ENCODE measurements around the gene DMWD. TPM values are rescaled to one million over a fixed set of nuclear protein-coding genes. Genes with fewer than 3 reads are reported as not detected.
"Not testable (repeated sequence)": the region's sequence is repeated elsewhere in the genome, so short reads cannot be mapped to it uniquely, and the experiment has no call there.

The DMWD gene
- total RNA-seq, 1 donor from 2014 or later = 20.4 TPM

- Histone ChIP-seq H3K27ac (ENCODE audit: low read depth, low read length) (no peak overlapping the region), H3K36me3 (ENCODE audit: control insufficient read depth in 3 of 3, insufficient read depth in 3 of 3, low read length in 3 of 3) (no peaks in the 10 kb centered on the region), H3K9ac (ENCODE audit: low read depth in 1 of 3, low read length in 3 of 3) (no peak overlapping the region), H3K9me3 (ENCODE audit: control insufficient read depth in 3 of 3, low read length in 3 of 3) (no peaks in the 10 kb centered on the region), H3K4me1 (ENCODE audit: control insufficient read depth in 3 of 3, insufficient read depth in 3 of 3, low read length in 3 of 3) (peaks cover 3 to 8% (median 8%) of the 10 kb centered on the region in 3 donors), H3K4me3 (ENCODE audit: low read length in 3 of 3) (no peak overlapping the region), H3K27me3 (ENCODE audit: control insufficient read depth in 3 of 3, insufficient read depth in 3 of 3, low read length in 3 of 3) (no peaks in the 10 kb centered on the region)
Observed at GRCh38 chr19:45804140-45804958, 11.7 kb upstream of the DMWD start.

- Histone ChIP-seq H3K9me3 (ENCODE audit: control insufficient read depth in 3 of 3, low read length in 3 of 3) (no peaks in the 10 kb centered on the region), H3K27ac (ENCODE audit: low read depth, low read length) (no peak overlapping the region), H3K4me1 (ENCODE audit: control insufficient read depth in 3 of 3, insufficient read depth in 3 of 3, low read length in 3 of 3) (peaks cover 9 to 14% (median 13%) of the 10 kb centered on the region in 3 donors), H3K27me3 (ENCODE audit: control insufficient read depth in 3 of 3, insufficient read depth in 3 of 3, low read length in 3 of 3) (no peaks in the 10 kb centered on the region), H3K9ac (ENCODE audit: low read depth in 1 of 3, low read length in 3 of 3) (no peak overlapping the region), H3K36me3 (ENCODE audit: control insufficient read depth in 3 of 3, insufficient read depth in 3 of 3, low read length in 3 of 3) (no peaks in the 10 kb centered on the region), H3K4me3 (ENCODE audit: low read length in 3 of 3) (no peak overlapping the region)
Observed at GRCh38 chr19:45801603-45802175, 9.0 kb upstream of the DMWD start.

DNA sequence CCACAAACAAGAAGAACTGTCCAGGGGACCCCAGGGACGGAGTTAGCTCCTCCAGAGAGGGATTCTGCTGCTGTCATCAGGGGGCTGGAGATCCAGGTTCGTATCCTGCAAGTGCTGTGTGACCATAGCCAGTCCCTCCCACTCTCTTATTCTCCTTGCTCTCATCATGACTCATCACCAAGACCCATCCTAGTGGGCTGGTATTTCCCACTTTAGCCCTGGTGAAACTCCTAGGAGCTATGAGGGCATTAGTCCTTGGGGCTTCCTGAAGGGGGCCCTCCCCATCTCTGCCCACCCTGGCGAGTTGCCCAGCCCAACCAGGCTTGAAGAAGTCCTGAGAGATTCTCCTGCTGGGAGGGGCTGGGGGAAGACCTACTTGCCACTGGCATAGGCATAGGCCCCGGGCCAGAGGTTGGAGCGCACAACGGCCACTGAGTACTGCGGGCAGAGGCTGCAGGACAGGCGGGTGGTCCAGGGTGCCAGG lies 7.5 kb upstream of the DMWD start:
- Histone ChIP-seq H3K27me3 (ENCODE audit: control insufficient read depth in 3 of 3, insufficient read depth in 3 of 3, low read length in 3 of 3) (no peaks in the 10 kb centered on the region), H3K9me3 (ENCODE audit: control insufficient read depth in 3 of 3, low read length in 3 of 3) (no peaks in the 10 kb centered on the region), H3K4me3 (ENCODE audit: low read length in 3 of 3) (no peak overlapping the region), H3K36me3 (ENCODE audit: control insufficient read depth in 3 of 3, insufficient read depth in 3 of 3, low read length in 3 of 3) (no peaks in the 10 kb centered on the region), H3K4me1 (ENCODE audit: control insufficient read depth in 3 of 3, insufficient read depth in 3 of 3, low read length in 3 of 3) (peaks cover 9 to 14% (median 13%) of the 10 kb centered on the region in 3 donors), H3K9ac (ENCODE audit: low read depth in 1 of 3, low read length in 3 of 3) (no peak overlapping the region), H3K27ac (ENCODE audit: low read depth, low read length) (no peak overlapping the region)

GRCh38 chr19:45799541-45799940 lies 6.9 kb upstream of the DMWD start:
- not testable (repeated sequence) for H3K27me3 ChIP-seq (ENCODE audit: control insufficient read depth in 3 of 3, insufficient read depth in 3 of 3, low read length in 3 of 3); H3K4me3 ChIP-seq (ENCODE audit: low read length in 3 of 3); H3K9me3 ChIP-seq (ENCODE audit: control insufficient read depth in 3 of 3, low read length in 3 of 3); H3K36me3 ChIP-seq (ENCODE audit: control insufficient read depth in 3 of 3, insufficient read depth in 3 of 3, low read length in 3 of 3)
- peak overlapping the region in 1 of 3 donors; percentile 62 for H3K9ac ChIP-seq (ENCODE audit: low read depth in 1 of 3, low read length in 3 of 3)
- H3K27ac ChIP-seq (ENCODE audit: low read depth, low read length) = peak overlapping the region; percentile 19
- peaks cover 9 to 14% (median 13%) of the 10 kb centered on the region in 3 donors for H3K4me1 ChIP-seq (ENCODE audit: control insufficient read depth in 3 of 3, insufficient read depth in 3 of 3, low read length in 3 of 3)

DNA sequence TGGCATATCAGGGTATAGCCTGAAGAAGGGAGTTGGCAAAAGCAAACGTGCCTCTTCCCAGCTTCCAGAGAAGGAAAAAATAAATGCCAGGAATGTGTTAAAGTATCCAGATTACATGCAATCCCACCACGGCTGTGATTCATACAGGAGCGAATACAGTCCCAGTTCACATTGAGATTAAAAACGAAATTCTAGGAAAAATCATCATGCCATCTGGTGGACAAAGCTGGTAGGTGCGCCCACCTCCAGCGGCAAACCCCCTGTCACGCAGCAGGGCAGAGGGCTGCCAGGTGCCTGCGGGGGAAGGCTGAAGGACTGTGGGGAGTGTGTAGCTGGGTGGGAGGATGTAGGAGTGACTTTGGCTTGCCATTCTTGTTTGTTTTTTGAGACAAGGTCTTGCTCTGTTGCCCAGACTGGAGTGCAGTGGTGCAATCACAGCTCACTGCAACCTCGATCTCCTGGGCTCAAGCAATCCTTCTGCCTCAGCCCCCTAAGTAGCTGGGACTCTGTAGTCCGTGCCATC lies 6.4 kb upstream of the DMWD start:
- H3K4me3 ChIP-seq (ENCODE audit: low read length in 3 of 3) = peak overlapping the region in 2 of 3 donors; percentile 40 to 41
- H3K27ac ChIP-seq (ENCODE audit: low read depth, low read length) = peak overlapping the region; percentile 19
- no peaks in the 10 kb centered on the region for H3K27me3 ChIP-seq (ENCODE audit: control insufficient read depth in 3 of 3, insufficient read depth in 3 of 3, low read length in 3 of 3)
- no peaks in the 10 kb centered on the region for H3K36me3 ChIP-seq (ENCODE audit: control insufficient read depth in 3 of 3, insufficient read depth in 3 of 3, low read length in 3 of 3)
- H3K9ac ChIP-seq (ENCODE audit: low read depth in 1 of 3, low read length in 3 of 3) = peak overlapping the region in 1 of 3 donors; percentile 62
- no peaks in the 10 kb centered on the region for H3K9me3 ChIP-seq (ENCODE audit: control insufficient read depth in 3 of 3, low read length in 3 of 3)
- peaks cover 9 to 14% (median 13%) of the 10 kb centered on the region in 3 donors for H3K4me1 ChIP-seq (ENCODE audit: control insufficient read depth in 3 of 3, insufficient read depth in 3 of 3, low read length in 3 of 3)

DNA sequence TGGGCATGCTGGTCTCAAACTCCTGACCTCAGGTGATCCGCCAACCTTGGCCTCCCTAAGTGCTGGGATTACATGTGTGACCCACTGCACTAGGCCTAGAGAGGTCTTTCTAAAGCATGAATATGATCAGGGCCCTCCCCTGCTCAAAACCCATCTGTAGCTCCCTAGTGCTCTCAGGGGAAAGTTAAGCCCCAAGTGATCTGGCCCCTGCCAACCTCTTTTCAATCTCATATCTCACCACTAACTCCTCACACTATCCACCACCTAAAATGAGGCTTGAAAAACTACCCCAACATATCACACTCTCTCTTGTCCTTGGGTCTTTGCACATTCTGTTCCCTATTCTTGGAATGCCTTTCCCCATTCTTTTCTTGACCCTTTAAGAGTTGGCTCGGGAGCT lies 2.0 kb upstream of the DMWD start:
- Histone ChIP-seq H3K36me3 (ENCODE audit: control insufficient read depth in 3 of 3, insufficient read depth in 3 of 3, low read length in 3 of 3) (peaks cover 2 to 5% (median 2%) of the 10 kb centered on the region in 3 donors), H3K27ac (ENCODE audit: low read depth, low read length) (no peak overlapping the region), H3K4me3 (ENCODE audit: low read length in 3 of 3) (no peak overlapping the region), H3K27me3 (ENCODE audit: control insufficient read depth in 3 of 3, insufficient read depth in 3 of 3, low read length in 3 of 3) (no peaks in the 10 kb centered on the region), H3K9me3 (ENCODE audit: control insufficient read depth in 3 of 3, low read length in 3 of 3) (no peaks in the 10 kb centered on the region), H3K4me1 (ENCODE audit: control insufficient read depth in 3 of 3, insufficient read depth in 3 of 3, low read length in 3 of 3) (peaks cover 23 to 26% (median 24%) of the 10 kb centered on the region in 3 donors), H3K9ac (ENCODE audit: low read depth in 1 of 3, low read length in 3 of 3) (no peak overlapping the region)

DNA sequence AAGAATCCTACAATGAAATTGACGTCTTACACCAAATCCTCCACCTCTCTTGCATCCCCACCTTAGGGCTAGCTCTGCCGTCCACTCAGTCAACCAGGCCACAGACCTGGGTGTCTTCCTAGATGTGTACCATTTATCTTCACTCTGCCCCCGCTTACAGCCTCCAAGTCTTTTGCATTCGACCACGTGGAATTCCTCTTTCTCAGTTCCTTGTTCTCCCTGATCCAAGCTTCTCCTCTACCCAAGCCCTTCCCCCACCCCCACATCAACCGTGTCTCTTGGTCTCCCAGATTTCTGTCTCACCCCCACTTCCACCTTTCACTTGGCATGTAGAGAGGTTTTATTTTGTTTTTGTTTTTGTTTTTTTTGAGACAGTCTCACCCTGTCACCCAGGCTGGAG lies 1.2 kb upstream of the DMWD start:
- peaks cover 24 to 28% (median 26%) of the 10 kb centered on the region in 3 donors for H3K4me1 ChIP-seq (ENCODE audit: control insufficient read depth in 3 of 3, insufficient read depth in 3 of 3, low read length in 3 of 3)
- no peak overlapping the region for H3K4me3 ChIP-seq (ENCODE audit: low read length in 3 of 3)
- H3K9me3 ChIP-seq (ENCODE audit: control insufficient read depth in 3 of 3, low read length in 3 of 3) = no peaks in the 10 kb centered on the region
- H3K9ac ChIP-seq (ENCODE audit: low read depth in 1 of 3, low read length in 3 of 3) = no peak overlapping the region
- H3K27me3 ChIP-seq (ENCODE audit: control insufficient read depth in 3 of 3, insufficient read depth in 3 of 3, low read length in 3 of 3) = no peaks in the 10 kb centered on the region
- no peak overlapping the region for H3K27ac ChIP-seq (ENCODE audit: low read depth, low read length)
- H3K36me3 ChIP-seq (ENCODE audit: control insufficient read depth in 3 of 3, insufficient read depth in 3 of 3, low read length in 3 of 3) = peaks cover 5 to 6% (median 5%) of the 10 kb centered on the region in 3 donors

DNA sequence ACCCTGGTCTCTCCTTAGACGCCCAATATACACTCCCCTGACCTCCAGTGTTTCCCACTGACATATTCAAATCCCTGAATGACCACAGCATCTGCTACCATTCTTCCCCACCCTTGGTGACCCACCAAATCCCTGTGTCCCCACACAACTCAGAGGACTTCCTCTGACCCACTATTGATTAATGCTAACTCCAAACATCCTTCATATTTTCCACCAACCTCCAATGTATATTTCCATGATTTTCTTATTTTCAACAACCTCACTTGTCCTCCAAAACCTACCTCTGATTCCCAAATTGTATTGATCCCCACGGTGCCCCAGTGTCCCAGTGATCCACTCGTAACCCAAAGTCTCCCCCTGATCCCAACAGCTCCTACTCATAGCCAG lies 526 bp upstream of the DMWD start:
- peaks cover 30 to 32% (median 32%) of the 10 kb centered on the region in 3 donors for H3K4me1 ChIP-seq (ENCODE audit: control insufficient read depth in 3 of 3, insufficient read depth in 3 of 3, low read length in 3 of 3)
- H3K9me3 ChIP-seq (ENCODE audit: control insufficient read depth in 3 of 3, low read length in 3 of 3) = no peaks in the 10 kb centered on the region
- no peaks in the 10 kb centered on the region for H3K27me3 ChIP-seq (ENCODE audit: control insufficient read depth in 3 of 3, insufficient read depth in 3 of 3, low read length in 3 of 3)
- peak overlapping the region; percentile 31 for H3K27ac ChIP-seq (ENCODE audit: low read depth, low read length)
- H3K9ac ChIP-seq (ENCODE audit: low read depth in 1 of 3, low read length in 3 of 3) = no peak overlapping the region
- peak overlapping the region; percentile 24 to 60 (median 47) for H3K4me3 ChIP-seq (ENCODE audit: low read length in 3 of 3)
- peaks cover 5 to 10% (median 9%) of the 10 kb centered on the region in 3 donors for H3K36me3 ChIP-seq (ENCODE audit: control insufficient read depth in 3 of 3, insufficient read depth in 3 of 3, low read length in 3 of 3)

DNA sequence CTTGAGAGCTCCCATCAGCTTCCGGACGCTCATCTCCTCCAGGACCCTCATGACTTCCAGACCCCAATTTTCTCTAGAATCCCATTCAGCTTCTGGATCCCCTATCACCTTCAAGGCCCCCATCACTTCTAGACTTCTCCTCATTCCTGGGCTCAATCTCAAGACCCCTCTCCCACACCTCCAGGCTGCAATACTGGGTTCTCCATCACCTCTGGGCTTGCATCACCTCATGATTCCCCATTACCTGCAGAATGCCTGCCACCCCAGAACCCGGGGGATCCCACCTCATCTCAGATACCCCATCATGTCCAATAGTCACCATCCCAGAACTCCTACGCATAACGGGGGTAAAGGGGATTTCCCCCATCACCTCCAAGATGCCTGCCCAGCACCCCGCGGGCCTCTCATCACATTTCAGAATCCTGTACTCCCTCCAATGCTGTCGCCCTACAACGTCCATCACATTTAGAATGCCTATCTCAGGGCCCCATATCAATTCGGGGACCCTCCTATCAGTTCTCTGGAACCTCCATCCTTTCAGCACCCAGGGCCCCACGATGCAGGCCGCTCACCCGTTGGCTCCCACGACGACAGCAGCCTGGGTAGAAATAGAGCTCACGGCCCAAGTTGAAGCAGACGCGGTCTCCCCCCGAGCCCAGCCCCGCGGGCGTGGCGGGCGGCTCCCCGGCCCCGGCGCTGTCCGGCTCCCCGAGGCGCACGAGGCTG lies 738 bp downstream of the DMWD start:
- Histone ChIP-seq H3K4me3 (ENCODE audit: low read length in 3 of 3) (peak overlapping the region; percentile 76 to 77 (median 77)), H3K27ac (ENCODE audit: low read depth, low read length) (peak overlapping the region; percentile 30), H3K36me3 (ENCODE audit: control insufficient read depth in 3 of 3, insufficient read depth in 3 of 3, low read length in 3 of 3) (peaks cover 10 to 13% (median 13%) of the 10 kb centered on the region in 3 donors), H3K9me3 (ENCODE audit: control insufficient read depth in 3 of 3, low read length in 3 of 3) (no peaks in the 10 kb centered on the region), H3K27me3 (ENCODE audit: control insufficient read depth in 3 of 3, insufficient read depth in 3 of 3, low read length in 3 of 3) (no peaks in the 10 kb centered on the region), H3K9ac (ENCODE audit: low read depth in 1 of 3, low read length in 3 of 3) (peak overlapping the region; percentile 76 to 80 (median 76)), H3K4me1 (ENCODE audit: control insufficient read depth in 3 of 3, insufficient read depth in 3 of 3, low read length in 3 of 3) (peaks cover 34 to 42% (median 36%) of the 10 kb centered on the region in 3 donors)

Measured in skeletal muscle tissue (tissue), 4 donors.